UCSD-AML1 (cell line): Measurements from ENCODE around the gene SHD.

Experiments used
- DNase-seq: peaks from one replicate; lab custom pipeline; 2025; ENCODE audit not compliant: unreplicated experiment; lab: John Stamatoyannopoulos, UW

Gene SHD

DNA sequence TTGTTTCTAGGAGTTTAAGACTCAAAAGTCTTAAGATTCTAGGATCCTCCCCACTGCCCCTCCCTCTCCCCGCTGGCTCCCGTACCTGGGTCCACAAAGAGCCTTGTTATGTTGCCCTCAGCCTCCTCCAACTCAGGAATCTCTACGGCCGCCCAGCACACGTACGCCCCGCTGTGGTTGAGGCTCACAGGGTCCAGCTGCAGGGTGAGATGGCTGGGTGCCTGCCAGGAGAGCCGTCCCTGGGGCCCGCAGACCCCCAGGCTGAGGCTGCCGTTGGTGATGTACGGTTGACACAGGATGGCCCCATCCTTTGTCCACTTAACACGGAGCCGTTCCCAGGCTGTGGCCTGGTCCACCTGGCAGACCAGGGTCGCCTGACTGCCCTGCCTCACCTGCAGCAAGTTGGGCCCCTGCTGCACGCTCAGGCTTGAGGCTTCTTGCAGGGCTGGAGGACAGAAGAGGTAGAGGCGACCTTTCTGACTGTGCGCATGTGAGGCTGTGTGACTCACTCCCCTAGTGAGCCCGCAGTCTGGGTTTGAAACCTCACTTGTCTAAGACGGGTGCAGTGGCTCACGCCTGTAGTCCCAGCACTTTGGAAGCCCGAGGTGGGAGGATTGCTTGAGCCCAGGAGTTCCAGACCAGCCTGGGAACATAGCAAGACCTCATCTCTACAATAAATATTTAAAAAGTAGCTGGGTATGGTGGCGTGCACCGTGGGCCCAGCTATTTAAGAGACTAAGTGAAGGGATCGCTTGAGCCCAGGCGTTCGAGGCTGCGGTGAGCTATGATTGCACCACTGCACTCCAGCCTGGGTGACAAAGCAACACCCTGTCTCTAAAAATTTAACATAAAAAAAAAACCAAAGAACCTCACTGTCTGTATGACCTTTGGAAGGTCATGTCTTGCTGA lies 19.1 kb downstream of the SHD start:
- DNase-seq = no peak

DNA sequence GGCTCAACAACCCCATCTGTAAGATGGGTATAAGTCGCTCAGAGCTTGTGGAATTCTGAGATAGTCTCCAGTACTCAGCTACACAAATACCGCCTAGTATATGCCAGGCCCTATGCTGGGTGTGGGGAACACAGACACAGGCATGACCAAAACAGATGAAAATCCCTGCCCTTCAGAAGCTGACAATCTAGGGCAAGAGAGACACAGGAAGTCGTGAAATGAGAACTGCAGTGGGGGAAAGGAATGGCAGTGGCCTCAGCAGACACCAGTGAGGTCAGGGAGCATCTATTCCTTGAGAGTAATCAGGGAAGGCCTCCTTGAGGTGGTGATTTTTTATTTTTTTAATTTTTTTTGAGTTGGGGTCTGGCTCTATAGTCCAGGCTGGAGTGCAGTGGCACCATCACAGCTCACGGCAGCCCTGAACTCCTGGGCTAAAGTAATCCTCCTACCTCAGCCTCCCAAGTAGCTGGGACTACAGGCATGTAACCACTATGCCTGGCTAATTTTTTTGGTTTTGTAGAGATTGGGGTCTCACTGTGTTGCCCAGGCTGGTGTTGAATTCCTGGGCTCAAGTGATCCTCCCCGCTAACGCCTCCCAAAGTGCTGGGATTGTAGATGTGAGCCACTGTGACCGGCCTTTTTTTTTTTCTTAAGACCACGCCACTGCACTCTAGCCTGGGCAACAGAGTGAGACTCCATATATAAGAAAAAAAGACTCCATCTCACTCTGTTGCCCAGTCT lies 19.9 kb downstream of the SHD start:
- DNase-seq = no peak

DNA sequence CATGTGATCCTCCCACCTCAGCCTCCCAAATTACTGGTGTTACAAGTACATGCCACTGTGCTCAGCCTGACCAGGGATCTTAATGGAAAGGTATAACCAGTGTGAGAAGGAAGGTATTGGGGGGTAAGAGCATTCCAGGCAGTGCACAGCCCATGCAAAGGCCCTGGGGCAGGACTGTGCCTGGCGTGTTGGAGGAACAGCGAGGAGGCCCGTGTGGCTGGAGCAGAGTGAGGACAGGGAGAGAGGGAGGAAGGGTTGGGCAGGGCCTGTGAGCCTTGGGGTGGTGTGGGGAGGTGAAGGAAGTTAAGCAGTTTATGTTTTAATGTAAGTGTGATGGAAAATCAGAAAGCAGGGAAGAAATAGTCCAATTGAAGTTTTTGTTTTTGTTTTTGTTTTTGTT lies 21.5 kb downstream of the SHD start:
- no peak for DNase-seq

DNA sequence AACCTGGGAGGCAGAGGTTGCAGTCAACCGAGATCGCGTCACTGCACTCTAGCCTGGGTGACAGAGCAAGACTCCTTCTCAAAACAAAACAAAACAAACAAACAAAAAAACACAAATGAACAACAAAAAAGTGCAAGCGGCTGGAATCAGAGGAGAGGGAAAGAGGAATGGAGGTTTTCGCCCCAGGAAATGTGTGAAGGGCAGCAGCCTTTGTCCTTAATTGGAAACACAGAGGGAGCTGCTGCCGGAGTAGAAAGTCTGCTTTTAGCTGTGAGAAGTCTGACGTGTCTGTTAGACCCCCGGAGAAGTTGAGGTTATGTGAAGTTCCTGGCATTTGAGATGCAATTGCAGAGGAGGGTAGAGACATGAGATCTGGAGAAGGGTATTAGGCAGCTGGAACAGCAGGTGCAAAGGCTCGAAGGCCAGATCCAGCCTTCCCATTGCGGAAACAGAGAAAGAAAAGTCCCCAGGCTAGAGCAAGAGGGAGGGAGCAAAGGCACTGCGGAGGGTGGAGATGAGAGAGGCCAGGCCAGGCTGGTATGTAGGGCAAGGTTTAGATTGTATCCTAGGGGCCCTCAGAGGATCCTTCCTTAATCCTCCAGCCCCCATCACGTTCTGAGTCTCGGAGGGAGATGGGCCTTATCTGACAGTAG lies 22.6 kb downstream of the SHD start:
- no peak for DNase-seq

DNA sequence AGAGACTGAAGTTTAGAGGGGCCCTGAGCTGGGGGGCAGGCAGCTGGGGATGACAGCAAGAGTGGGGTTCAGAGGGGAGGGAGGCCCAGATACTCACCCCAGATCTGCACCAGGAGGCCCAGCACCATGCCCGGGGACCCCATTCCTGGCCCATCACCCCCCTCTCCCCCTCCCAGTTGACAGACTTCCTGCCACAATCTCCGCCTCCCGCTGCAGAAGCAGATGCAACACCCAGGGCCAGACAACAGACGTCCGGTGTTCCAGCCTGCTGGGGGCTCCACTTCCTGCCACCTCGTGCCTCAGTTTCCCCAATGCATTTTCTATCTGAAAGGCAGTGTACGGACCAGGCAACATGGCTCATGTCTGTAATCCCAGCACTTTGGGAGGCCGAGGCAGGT lies 23.2 kb downstream of the SHD start, which contains the start of gene TMIGD2:
TSS of gene TMIGD2 (minus strand) at position 147 of the 398 bp plus-strand sequence. CDS start at position 143, 4 bp downstream.
- peak; percentile 25 for DNase-seq

DNA sequence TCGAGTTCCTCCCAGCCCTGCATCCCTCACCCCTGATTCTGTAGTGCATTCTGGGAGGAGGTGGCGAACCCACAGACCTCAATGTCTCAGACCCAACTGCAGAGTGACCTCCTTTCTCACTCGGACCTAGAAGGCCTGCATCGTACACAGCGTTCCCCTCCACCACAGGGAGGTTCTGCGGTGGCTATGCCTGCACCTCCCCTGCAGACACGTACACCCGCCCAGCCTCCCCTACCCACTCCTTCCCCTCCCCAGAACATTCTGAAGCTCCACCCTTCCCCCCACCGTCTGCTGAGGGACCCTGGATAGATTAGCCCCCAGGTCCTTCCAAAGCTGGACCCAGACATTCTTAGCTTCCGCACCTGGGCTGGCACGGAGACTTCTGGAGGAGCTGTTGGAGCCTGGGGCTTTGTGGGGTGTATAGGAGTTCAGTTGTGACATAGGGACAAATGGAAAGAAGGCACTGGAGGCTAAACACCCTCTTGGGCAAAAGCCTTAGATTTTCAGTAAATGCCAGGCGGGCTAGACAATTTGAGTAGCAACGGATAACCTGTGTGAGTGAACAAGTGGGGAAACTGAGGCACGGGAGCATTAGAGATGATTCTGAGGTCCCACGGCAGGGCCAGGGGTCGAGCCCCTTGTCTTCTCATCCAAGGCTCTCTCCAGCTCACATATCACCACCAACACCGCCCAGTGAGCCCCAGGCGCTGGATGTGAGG lies 24.9 kb downstream of the SHD start:
- no peak for DNase-seq

DNA sequence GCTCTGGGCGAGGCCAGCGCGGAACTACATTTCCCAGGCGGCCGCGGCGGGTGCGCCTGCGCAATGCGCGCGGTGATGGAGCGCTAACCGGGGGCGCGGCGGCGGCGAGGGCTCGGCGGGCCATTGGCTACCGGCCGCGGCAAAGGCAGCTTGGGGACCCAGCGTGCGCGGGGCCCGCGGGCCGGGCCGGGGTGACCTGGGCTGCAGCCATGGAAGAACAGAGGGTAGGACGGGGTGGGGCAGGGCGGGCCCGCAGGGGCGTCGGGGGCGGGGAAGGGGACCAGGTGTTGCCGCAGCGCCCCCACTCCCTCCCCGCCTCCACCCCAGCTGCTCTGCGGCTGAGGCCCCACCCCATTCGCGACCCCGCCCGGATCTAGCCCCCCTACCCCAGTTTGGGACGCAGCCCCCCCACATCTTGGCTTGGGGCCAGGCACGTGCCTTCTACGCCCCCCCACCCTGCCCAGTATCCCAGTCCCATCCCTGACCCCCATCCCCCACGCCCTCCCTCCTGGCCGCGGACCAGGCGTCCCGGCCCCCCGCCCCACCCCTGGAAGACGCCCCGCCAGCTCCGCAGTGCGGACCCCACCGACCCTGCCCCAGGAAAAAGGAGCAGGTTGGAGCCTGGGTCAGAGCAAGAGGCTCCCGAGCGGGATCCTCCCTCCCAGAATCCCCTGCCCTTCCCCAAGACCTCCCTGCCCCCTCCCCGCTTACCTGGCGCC lies 25.6 kb downstream of the SHD start, which contains the start of gene FSD1:
TSS of gene FSD1 (plus strand) at position 61 of the 719 bp plus-strand sequence. CDS start at position 210, 149 bp downstream.
- peak; percentile 65 for DNase-seq

DNA sequence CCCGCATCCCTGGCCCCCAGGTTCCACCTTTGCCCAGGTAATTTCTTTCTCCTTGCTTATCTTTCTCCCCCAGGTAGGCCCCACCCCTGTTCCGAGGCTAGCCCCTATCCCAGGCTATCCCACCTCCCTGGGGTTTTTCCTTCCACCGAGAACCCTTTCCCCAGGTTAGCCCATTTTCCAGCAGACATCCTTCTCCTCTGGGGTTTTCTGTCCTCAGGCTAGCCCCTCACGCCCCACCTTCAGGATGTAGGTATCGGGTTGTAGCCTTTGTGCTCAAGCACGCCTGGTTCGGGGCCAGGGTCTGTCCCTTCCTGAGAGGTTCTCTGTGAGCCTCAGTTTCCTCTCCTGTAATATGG lies 26.2 kb downstream of the SHD start:
- DNase-seq = no peak

DNA sequence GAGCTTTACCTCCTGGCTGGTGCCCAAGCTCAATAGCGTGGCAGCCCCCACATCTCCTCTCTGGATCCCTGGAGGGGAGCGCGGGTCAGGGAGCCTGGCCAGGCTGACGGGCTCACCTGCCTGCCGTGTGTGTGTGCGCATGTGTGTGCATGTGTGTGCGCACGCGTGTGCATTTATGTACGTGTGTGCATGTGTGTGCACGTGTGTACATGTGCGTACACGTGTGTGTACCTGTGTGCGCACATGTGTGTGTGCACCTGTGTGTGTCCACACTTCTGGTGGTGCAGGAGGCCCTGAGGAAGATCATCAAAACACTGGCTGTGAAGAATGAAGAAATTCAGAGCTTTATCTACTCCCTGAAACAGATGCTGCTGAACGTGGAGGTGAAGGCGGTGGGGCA lies 26.6 kb downstream of the SHD start:
- DNase-seq = no peak

DNA sequence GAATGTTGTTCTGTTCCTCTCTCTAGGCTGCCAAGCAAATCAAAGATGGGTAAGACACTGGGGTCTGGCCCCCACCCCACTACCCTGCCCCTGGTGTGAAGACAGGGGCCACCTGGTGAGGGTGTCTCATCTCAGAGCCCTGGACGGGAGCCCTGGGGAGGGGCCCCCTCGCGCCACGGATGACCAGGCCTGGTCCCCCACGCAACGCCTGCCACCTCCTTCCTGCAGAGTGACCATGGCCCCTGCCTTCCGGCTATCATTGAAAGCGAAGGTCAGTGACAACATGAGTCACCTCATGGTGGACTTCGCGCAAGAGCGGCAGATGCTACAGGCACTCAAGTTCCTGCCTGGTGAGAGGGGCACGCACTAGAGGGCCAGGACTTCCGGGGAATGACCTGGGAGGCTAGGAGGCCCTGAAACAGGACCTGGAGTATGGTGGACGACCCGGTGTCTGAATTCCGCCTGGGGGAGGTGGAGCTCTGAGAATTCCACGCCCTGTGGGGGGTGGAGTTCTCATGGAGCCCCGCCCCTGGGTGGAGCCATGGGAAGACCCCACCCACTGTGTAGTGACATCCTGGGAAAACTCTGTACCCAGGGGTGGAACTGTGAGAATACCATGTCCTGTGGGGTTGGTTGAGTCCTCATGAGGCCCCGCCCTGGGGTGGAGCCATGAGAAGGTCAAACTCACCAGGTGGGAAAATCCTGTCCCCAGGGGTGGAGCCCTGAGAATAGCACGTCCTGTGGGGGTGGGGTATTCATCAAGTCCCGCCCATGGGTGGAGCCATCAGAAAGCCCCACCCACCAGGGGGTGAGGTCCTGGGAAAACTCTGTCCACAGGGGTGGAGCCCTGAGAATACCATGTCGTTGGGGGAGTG lies 31.4 kb downstream of the SHD start:
- DNase-seq = no peak

DNA sequence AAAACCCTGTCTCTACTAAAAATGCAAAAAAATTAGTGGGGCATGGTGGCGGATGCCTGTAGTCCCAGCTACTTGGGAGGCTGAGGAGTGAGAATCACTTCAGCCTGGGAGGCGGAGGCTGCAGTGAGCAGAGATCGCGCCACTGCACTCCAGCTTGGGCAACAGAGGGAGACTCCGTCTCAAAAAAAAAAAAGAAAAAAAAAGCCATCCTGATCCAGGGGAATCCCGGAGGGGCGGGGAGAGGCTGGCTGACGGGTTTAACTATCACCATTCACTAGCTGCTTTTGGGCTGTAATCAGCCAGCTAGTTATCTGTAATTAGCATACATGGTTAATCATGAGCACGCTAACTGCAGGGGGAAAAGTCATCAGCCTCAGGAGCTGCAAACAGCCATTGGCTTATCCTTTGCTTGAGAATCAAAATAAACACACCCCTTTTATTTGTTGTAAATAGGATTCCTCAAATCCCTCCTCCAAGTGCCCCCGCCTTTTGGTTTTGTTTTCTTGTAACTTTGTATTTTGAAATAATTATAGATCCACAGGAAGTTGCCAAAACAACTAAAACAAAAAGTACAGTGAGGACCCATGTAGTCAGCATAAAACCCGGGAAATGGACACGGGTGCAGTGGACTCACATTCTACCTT lies 34.9 kb downstream of the SHD start:
- DNase-seq = no peak

DNA sequence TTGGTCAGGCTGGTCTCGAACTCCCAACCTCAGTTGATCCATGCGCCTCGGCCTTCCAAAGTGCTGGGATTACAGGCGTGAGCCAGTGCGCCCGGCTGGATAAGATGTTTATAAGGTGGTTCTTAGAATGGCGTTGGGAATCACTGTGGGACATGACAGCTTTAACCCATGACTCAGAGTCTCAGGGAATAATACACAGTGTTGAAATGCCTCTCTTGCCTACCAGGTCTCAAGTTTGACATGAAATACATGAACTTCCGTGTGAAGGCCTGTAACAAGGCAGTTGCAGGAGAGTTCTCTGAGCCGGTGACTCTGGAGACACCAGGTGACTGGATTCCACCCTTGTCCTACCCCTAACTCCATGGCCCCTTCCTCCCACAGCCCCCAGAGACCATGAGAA lies 37.9 kb downstream of the SHD start:
- no peak for DNase-seq

DNA sequence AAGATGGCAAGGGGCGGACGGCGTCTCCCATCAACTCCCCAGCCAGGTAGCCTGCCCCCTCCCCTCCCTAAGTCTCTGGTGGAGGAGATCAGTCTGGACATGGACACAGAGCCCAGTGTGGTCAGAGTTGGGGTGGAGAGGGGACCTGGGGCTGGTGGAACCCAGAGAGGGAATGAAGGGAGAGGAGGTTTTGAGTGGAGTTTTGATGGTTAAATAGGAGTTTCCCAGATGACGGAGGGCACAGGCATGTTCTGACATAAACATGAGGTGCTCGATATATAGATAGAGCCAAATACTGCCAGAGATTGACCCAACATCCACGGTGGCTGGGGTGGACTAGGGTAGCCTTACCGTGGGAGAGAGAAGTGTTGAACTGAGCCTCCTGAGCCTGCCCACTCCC lies 39.4 kb downstream of the SHD start:
- DNase-seq = no peak

DNA sequence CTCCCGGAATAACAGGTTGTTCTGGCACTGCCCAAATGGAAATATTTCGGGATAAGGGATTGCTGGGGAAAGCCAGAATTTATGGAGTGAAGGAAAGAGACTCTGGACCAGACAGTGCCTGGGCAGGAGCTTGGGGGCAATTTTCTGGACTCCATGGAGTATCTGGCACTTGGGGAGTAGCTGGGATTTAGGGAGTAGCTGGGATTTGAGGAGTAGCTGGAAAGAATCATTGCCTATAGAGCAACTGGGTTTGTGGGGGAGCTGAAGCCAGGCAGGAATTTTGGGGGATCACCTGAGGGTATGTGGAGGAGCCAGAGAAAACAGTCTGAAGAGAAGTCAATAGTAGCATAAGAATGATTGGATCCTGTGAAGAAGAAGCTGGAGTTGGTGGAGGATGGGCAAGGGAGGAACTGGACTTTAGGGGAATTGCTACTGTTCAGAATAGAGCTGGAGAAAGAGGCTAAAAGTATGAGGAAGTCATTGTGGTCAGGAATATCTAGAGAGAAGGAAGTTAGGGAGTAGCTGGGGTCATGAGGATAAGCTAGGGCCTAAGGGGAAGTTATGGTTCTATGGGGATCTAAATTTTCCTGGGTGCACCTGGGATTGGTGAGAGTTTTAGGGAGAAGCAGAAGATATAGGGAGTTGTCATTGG lies 40.1 kb downstream of the SHD start:
- DNase-seq = no peak

DNA sequence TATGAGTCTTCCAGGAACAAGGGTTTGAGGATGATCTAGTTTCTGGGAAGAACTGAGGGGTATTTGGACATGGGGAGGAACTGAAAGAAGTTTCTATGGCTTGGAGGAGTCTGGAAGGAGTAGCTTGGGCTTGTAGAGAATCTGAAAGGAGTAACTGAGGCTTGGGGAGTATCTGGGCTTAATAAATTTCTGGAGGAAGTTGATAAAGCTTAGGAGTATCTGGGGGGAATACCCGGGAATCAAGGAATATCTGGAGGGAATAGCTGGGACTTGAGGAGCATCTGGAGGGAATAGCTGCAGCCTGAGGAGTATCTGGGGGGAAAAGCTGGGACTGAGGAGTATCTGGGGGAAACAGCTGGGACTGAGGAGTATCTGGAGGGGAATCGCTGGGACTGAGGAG lies 41.4 kb downstream of the SHD start:
- DNase-seq = no peak

DNA sequence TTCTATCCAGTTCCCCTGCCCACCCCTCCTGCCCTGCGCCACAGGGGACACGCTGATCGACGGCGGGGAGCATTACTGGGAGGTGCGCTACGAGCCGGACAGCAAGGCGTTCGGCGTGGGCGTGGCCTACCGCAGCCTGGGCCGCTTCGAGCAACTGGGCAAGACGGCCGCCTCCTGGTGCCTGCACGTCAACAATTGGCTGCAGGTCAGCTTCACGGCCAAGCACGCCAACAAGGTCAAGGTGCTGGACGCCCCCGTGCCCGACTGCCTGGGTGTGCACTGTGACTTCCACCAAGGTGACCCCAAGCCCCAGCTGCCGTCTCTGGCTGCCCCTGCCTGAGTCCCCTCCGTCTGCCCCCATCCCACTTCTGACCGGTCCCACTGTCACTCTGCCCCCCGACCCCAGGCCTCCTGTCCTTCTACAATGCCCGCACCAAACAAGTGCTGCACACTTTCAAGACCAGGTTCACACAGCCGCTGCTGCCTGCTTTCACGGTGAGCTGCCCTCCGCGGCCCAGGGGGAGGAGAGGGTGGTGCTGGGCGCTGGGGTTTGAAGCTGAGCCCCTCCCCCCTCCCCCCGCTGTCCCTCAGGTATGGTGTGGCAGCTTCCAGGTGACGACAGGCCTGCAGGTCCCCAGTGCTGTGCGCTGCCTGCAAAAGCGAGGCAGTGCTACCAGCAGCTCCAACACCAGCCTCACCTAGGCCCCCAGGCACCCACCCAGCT lies 44.0 kb downstream of the SHD start:
- no peak for DNase-seq

DNA sequence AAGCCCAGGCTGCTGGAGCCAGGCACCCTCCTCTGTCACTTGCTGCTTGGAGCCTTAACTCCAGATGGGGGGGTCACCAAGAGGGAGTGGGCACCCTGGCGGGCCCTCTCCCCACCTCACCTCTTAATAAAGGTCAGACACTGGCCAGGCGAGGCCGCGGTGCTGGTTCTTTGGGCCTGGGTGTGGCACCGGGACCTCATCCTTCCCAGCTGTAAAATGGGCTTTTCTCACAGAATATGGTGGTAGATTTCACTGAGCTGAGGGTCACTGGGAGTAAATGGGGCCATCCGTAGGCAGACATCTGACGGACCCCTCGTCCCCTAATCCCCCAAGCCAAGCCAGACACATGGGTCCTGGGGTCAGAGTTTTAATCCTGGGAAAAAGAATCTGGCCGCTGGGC lies 44.6 kb downstream of the SHD start:
- no peak for DNase-seq

DNA sequence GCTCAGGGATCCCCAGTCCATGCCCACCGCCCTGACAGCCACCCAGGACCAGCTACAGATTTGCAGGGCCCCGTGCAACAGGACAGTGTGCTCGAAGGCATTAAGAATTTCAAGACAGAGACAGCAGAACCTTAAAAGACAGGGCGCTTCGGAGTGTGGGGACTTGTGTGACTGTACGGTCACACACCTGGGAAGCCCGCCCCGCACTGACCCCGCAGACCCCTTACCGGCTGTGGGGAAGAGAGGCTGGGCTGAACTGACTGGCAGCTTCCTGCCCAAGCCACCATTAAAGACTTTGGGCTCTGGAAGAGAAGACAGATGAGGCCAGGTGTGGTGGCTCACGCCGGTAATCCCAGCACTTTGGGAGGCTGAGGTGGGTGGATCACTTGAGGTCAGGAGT lies 45.2 kb downstream of the SHD start:
- no peak for DNase-seq
